Vagina (tissue), 2 donors: ENCODE data around the gene ABCA2. TPM values are rescaled to one million over a fixed set of nuclear protein-coding genes. Genes with fewer than 3 reads are reported as not detected.

Experiments used
- DNase-seq, 2 donors: peaks; one replicate each; pipeline ENCODE4 v3.0.0-alpha.2; 2017; ENCODE audit errors: extremely low spot score in 2 of 2
- H3K27ac ChIP-seq: fragments of 200-600 bp; sonication (generic); one replicate; pipeline ENCODE4 v1.5.1; 2019
- H3K27me3 ChIP-seq: fragments of 200-600 bp; sonication (generic); one replicate; pipeline ENCODE4 v1.5.1; 2019
- H3K36me3 ChIP-seq, 2 donors: fragments of 200-600 bp; sonication (generic); one replicate each; pipeline ENCODE4 v1.5.1; 2017 to 2019
- H3K4me1 ChIP-seq: fragments of 200-600 bp; sonication (generic); one replicate; pipeline ENCODE4 v1.5.1; 2019
- H3K4me3 ChIP-seq, 2 donors: fragments of 200-600 bp; sonication (generic); 1 replicate in 1 of 2; 2 replicates in 1 of 2; pipeline ENCODE4 v1.5.1; 2016 to 2019
- H3K9me3 ChIP-seq: fragments of 200-600 bp; sonication (generic); one replicate; pipeline ENCODE4 v1.5.1; 2019
- POLR2A ChIP-seq, 2 donors: fragments of 450-650 bp; IDR thresholded peaks; one replicate each; pipeline ENCODE4 v1.6.1; 2017; ENCODE audit warnings: antibody characterized with exemption in 2 of 2, mild to moderate bottlenecking in 2 of 2, moderate library complexity in 2 of 2
- POLR2AphosphoS5 ChIP-seq, 2 donors: sonication (generic); formaldehyde crosslinking; IDR thresholded peaks; one replicate each; pipeline ENCODE4 v1.9.0; 2017; ENCODE audit warnings: antibody characterized with exemption in 2 of 2, mild to moderate bottlenecking in 2 of 2, low read depth in 1 of 2; ENCODE audit not compliant: insufficient read depth in 1 of 2
- intact Hi-C: fragments of 100-400 bp; cut with DNase I; formaldehyde crosslinking; loops from one replicate; pipeline ENCODE4 v1.15.1; 2023
- total RNA-seq: library from RNA; depleted of rRNA; stranded (reverse); fragments of >200 nt; gene quantifications from one replicate; pipeline ENCODE4 v1.2.3, GENCODE V29; 2016
- TF ChIP-seq, protein P1 (sequence below), 3 experiments: fragments of 450-650 bp in 2 of 3; fragments of 200-600 bp in 1 of 3; sonication (generic) in 1 of 3; IDR thresholded peaks; one replicate each; pipeline ENCODE4 v1.5.1; 2017 to 2019; ENCODE audit warnings: antibody characterized with exemption in 3 of 3, mild to moderate bottlenecking in 2 of 3, moderate library complexity in 2 of 3

ABCA2 gene
- total RNA-seq, 1 donor from 2014 or later: 44.0 TPM

DNA sequence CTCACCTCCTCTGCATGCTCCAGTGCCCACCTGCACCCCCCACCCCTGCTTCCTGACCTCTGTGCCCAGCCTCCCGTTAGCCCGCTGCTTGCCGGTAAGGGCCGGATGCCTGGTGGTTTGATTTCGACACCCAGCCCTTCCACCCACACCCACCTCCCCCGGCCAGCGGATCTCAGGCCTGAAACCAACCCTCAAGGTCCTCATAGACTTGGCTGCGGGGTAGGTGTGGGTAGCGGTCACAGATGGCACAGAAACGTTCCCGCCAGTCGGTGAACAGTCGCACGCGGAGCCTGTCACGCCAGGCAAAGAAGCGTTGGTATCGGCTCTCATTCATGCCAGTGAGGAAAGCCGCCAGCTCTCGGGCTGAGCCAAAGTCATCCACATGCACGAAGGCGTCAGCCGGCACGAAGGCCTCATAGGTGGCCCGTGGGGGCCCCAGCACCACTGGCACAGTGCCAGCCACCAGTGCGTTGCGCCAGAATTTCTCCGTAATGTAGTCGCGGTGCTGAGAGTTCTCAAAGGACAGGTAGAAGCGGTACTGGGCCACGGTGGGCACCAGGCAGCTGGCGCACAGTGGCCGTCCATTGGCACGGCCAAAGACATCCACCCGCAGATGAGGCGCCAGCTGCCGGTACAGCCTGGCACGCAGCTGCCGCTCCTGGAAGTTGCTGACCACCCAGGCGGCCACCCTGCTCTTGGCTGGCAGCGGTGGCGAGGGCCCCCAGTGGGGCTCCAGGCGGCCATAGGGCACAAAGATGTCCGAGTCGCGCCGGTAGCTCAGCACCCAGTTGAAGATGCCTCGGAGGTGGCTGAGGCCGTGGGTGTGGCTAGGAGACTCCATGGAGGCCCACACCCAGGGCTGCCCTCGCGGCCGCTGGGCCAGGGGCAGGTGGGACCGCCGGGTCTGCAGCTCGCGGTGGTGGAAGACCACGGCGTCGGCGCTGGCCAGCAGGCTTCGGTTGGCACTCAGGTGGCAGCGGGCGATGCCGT, 2.8 kb upstream of the ABCA2 start:
- Histone ChIP-seq H3K27ac (no peak overlapping the region), H3K27me3 (no peaks in the 10 kb centered on the region), H3K36me3 (no peaks in the 10 kb centered on the region), H3K9me3 (no peaks in the 10 kb centered on the region), H3K4me1 (peaks cover 47% of the 10 kb centered on the region), H3K4me3 (no peak overlapping the region)
- intact Hi-C loops: no loop called here
- no peak for DNase-seq
- TF ChIP-seq, protein P1, sequence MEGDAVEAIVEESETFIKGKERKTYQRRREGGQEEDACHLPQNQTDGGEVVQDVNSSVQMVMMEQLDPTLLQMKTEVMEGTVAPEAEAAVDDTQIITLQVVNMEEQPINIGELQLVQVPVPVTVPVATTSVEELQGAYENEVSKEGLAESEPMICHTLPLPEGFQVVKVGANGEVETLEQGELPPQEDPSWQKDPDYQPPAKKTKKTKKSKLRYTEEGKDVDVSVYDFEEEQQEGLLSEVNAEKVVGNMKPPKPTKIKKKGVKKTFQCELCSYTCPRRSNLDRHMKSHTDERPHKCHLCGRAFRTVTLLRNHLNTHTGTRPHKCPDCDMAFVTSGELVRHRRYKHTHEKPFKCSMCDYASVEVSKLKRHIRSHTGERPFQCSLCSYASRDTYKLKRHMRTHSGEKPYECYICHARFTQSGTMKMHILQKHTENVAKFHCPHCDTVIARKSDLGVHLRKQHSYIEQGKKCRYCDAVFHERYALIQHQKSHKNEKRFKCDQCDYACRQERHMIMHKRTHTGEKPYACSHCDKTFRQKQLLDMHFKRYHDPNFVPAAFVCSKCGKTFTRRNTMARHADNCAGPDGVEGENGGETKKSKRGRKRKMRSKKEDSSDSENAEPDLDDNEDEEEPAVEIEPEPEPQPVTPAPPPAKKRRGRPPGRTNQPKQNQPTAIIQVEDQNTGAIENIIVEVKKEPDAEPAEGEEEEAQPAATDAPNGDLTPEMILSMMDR (IDR thresholded peaks at IDR 0.05): no peak
- TF ChIP-seq POLR2AphosphoS5 (IDR thresholded peaks at IDR 0.05; ENCODE audit: insufficient read depth in 1 of 2, low read depth in 1 of 2): no peak
- no peak for TF ChIP-seq POLR2A (IDR thresholded peaks at IDR 0.05)

DNA sequence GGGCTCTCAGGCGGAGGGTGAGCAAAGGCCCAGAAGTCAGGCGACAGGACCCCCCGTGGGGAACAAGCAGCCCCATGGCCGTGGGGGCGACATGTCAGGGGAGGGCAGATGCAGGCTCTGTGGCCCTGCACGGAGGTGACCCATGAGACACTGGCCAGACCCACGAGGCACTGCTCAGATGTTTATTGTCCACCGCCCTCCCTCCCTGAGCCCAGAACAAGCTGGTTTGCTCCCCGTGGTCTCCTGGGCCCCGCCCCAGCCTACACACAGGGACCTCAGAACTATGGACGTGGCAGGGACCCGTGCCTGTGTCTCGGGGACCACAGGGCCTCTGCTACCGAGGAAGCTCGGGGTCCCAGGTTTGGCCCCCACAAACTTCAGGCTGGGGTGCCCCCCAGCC, 2.0 kb upstream of the ABCA2 start:
- TF ChIP-seq, protein P1 (IDR thresholded peaks at IDR 0.05): no peak
- TF ChIP-seq POLR2A (IDR thresholded peaks at IDR 0.05) (no peak), POLR2AphosphoS5 (IDR thresholded peaks at IDR 0.05; ENCODE audit: insufficient read depth in 1 of 2, low read depth in 1 of 2) (no peak)
- intact Hi-C loops: no loop called here
- Histone ChIP-seq H3K36me3 (no peaks in the 10 kb centered on the region), H3K4me1 (peaks cover 47% of the 10 kb centered on the region), H3K4me3 (no peak overlapping the region), H3K9me3 (no peaks in the 10 kb centered on the region), H3K27me3 (no peaks in the 10 kb centered on the region), H3K27ac (no peak overlapping the region)
- no peak for DNase-seq

DNA sequence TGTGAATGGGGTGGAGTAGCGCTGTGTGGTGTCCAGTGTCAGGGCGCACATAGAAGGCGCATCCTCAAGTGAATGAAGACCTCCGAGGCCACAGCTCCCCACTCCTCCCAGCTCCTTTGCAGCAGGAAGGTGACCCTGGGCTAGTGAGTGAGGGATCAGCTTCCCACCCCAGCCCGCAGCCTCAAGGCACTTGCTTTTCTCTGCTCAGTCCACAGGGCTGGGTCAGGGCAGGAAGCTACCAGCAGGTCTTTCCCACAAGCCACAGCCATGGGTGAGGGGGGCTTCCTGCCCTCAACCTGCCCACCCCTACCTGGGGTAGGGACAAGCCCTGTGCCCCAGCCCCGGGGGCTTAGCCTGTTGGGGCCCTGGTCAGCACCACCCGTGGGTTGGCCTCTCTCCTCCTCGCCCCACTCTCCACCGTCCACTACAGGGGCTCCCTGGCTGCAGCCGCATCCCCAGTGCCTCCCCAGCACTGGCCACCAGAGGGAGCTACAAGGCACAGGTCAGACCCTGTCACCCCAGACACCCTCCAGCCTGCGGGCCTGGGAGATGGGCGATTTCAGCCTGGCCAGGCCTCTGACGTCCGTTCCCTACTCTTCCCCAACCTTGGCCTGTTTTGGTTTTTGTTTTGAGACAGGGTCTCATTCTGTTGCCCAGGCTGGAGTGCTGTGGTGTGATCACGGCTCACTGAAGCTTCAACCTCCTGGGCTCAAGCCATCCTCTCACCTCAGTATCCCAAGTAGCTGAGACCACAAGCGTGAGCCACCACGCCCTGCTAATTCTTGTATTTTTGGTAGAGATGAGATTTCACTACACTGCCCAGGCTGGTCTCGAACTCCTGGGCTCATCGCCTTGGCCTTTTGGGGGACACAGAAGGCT, 1.3 kb upstream of the ABCA2 start:
- Histone ChIP-seq H3K36me3 (no peaks in the 10 kb centered on the region), H3K27ac (peak overlapping the region; percentile 77), H3K9me3 (no peaks in the 10 kb centered on the region), H3K27me3 (no peaks in the 10 kb centered on the region), H3K4me1 (peaks cover 40% of the 10 kb centered on the region), H3K4me3 (peak overlapping the region; percentile 67 to 76)
- no peak for DNase-seq
- TF ChIP-seq POLR2A (IDR thresholded peaks at IDR 0.05): no peak
- no peak for TF ChIP-seq POLR2AphosphoS5 (IDR thresholded peaks at IDR 0.05; ENCODE audit: insufficient read depth in 1 of 2, low read depth in 1 of 2)
- TF ChIP-seq, protein P1 (IDR thresholded peaks at IDR 0.05): peak; percentile 69 to 75 (median 75)
- intact Hi-C loops: loop anchor here (2.0 to 5.0 kb wide), 2 partner anchors 87 to 238 kb away; partner anchors contain the start of genes FBXW5 and TMEM141

DNA sequence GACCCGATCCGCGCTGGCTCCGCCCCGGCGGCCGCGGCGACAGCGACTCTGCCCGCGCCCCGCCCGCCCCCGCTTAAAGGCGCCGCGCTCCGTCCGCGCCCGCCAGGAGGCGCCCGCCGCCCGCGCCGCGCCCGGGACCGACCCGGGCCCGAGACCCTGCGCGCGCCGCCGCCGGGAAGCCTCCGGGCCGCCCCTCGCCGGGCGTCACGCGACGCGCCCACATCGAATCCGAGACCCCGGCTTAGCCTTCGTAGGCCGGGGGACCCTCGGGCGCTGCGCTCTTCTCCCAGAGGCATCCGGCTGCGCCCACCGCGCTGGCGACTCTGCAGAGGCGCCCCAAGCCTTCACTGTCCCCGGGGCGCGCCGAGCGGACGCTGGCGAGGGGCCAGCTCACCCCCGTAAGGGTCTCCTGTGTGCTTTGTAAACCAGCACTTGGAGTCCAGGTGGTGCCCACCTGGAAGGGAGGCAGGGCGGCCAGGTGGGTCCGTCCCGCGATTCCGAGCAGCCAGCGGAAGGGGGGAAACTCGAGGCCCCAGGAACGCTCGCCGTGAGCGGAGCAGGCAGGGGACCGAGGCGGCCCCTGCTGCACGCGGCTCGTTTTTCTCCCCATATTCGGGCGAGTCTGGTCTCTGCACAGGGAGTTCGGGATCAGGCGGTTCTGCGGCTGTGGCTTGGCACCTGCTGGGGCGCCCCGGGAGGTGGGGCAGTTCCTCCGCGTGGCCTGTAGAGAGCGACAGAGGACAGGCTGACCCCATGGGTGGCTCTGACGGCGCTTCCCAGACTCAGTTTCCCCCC, 423 bp upstream of the ABCA2 start:
- peaks cover 40% of the 10 kb centered on the region for H3K4me1 ChIP-seq
- intact Hi-C loops: loop anchor here (2.0 to 5.0 kb wide), 2 partner anchors 86 to 238 kb away; partner anchors contain the start of genes FBXW5 and TMEM141

More for the DNA sequence above, 423 bp upstream of the ABCA2 start:
- no peak for DNase-seq
- Histone ChIP-seq H3K27ac (peak overlapping the region; percentile 77), H3K27me3 (no peaks in the 10 kb centered on the region), H3K4me3 (peak overlapping the region; percentile 67 to 76), H3K9me3 (no peaks in the 10 kb centered on the region), H3K36me3 (no peaks in the 10 kb centered on the region)
- TF ChIP-seq POLR2AphosphoS5 (IDR thresholded peaks at IDR 0.05; ENCODE audit: insufficient read depth in 1 of 2, low read depth in 1 of 2) (peak in 1 of 2 donors; percentile 26), POLR2A (IDR thresholded peaks at IDR 0.05) (no peak)
- TF ChIP-seq, protein P1 (IDR thresholded peaks at IDR 0.05): peak in 2 of 3 experiments; percentile 2 to 23
